GM21576 (cell line): ENCODE data around the gene ATN1.
A peak's percentile ranks its signal among the peaks of the same experiment; 100 is the strongest.

Source experiments
- ATAC-seq: cut with Tn5 transposase; IDR thresholded peaks from one replicate; pipeline ENCODE4 v1.9.1; 2021; ENCODE audit warnings: mild to moderate bottlenecking, moderate library complexity; ENCODE audit not compliant: unreplicated experiment

ATN1 gene

DNA sequence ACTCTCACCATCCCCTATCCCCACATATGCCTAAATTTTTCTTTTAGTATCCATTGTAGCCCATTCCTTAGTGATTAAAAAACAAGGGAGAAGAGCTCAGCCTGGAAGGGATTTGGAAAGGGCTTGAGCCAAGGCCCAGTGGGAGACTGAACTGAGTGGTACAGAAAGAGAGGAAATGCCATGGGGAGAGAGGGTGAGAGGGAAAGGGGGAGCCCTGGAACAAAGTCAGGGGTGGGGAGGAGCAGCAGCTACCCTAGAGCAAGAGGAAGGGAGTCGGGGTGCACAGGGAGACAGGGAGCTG, 2.6 kb upstream of the ATN1 start:
- ATAC-seq = no peak

DNA sequence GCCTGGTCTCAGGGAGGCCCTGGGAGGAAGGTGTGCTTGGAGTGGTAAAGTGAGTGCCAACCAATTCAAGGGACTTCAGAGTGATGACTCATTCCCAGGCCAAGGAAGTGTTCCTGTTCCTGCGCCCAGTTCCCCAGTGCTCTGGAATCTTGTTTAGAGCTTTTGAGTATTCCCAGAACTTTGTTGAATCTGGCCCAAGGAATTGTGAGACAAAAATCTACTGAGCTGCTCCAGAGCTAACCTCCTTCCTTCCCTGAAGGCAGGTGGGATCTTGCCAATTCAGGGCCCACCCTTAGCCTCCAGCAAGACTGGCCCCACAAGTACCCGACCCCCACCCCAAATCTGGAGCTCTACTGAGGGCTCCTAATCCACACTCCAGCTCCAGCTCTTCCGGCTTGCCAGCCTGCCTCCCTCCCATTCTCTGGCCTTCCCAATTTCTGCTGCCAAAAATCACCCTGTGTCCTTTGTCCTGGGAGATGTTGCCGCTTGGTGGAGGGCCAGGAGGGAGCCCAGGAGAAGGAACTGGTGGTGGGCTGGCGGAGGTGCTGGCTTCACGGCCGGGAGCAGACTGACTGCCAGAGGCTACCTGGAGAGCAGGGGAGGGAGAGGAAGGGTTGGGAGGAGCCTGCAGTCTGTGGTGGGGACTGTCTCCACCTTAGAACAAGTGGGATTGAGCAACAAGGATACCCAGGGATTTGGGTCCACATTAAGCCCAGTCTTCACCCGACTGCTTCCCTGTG, 2.0 kb upstream of the ATN1 start:
- ATAC-seq = no peak

DNA sequence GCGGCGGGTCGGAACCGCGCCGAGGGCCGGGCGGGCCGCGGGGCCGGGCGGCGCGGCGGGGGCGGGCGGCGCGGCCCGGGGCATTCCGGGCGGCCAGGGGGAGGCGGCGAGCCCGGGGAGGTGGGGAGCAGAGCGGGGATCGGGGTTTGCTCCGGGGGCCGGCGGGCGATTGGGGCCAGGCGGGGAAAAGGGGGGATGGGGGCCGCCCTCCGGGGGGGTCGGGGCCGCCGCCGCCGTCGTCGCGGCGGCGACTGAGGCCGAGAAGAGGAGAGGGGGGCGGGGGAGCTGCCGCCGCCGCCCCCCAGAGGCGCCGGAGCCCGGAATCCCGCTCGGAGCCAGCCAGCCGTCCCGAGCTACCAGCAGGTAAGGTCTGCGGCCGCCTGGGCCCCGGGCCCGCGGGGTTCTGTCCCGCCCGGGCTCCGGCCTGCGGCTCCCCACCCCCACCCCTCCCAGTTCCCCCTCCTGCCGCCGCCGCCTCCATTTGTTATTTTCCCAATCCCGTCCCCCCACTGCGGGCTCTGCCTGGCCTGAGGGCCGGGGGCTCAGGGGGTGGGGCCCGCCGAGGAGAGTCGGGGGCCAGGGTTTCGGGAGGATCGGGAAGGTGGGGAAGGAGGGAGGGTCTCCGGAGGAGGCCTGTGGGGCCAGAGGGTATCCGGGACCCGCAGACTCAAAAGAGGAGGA, 403 bp downstream of the ATN1 start:
- ATAC-seq = no peak

DNA sequence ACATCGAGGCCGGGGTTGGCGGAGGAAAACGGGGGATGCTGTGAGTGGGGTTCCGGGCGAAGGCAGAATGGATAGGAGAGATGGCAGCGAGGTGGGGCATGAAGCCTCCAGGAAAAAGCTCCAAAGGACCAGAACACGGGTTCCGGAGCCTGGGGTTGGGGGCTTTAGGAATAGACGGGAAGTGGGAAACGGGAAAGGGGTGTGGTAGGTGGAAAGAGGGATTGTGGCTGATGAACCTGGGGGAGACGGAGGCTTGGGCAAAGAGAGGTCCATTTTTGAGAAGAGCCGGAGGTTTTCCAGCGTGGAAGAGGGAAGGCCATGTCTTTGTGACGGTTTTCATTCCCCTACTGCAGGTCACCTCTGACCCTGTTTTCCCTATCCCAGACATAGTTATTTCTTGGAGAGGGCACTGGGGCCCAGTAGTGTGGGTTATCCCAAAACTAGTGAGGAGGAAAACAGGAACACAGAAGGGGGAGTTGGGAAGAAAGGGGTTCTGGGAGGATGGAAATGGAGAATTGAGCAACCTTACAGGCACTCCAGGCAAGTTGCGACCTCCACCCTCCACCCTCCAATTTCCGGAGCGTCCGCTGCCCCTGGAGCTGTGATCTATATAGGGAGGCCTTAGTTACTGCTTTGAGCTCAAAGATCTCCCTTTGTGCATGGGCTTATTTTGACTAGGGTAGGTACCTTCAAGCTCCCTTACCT, 1.1 kb downstream of the ATN1 start:
- no peak for ATAC-seq

DNA sequence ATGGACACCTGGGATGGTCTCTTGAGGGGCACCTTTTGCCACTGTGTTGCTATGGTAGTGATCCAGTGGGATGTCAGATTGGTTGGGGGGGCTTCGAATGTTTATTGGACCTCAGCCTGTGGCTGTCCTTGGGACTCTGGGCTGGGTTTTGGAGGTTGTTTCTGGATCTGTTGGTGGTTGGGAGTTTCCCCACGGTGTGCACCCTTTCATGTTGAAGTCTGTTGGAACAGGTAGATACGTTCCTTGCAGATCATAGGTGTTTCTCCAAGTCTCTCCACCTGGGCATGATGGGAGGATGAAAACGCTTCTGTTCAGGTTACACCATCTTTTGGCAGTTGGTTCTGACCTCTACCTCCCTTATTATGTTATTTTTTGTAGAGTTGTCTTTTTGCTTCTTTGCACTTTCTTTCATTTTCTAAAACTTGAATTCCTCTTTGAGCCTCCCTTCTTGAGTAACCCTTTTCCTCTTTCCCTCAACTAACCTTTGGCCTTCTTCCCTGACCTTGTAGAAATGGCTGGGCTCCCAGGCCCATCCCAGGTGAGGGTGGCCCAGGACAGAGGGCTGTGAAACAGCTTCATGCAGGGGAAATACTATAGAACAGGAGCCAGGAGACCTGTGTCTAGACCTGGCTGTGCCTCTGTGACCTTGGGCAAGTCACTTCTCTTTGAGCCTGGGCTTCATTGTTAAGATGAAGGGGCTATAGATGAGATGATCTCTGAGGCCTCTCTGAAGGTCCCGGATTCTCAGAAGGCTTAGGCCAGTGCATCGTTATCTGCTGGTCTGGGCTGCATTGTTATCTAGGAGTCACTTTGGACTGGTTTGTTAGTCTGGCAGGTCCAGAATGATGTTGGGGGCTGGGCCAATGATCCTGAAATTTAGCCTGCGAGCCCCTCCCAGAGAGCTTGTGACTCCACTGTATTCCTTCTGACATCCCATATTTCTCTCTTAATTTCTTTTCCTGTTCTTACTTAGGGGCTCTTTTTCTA, 2.0 kb downstream of the ATN1 start:
- no peak for ATAC-seq

DNA sequence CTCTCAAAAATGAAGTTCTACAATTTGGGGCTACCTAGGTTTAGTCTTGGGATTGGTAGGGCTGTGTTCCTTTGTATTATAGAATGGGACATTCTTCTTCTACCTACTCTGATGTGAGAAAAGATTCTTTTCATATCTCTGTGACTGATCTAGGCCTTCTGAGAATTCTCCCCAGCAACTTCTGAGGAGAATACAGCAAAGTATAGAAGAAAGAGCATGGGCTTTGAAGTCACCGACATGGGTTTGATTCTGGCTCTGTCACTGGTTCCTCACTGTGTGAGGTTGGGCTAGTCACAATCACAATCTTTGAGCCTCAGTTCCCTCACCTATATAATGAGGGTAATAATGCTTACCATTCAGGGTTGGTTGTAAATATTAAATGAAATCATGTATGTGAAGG, 5.0 kb downstream of the ATN1 start:
- ATAC-seq = no peak

DNA sequence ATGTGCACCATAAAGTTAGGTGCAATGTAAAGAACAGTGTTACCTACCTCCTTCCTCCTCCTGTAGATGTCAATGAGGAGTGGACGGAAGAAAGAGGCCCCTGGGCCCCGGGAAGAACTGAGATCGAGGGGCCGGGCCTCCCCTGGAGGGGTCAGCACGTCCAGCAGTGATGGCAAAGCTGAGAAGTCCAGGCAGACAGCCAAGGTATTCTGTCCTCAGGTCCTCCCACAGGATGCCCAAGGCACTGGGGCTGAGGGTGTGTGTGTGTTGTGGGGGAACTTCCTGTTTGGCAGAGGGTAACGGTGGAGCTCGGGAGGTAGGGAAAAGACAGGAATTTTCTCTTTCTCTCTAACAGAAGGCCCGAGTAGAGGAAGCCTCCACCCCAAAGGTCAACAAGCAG, 6.4 kb downstream of the ATN1 start:
- no peak for ATAC-seq

DNA sequence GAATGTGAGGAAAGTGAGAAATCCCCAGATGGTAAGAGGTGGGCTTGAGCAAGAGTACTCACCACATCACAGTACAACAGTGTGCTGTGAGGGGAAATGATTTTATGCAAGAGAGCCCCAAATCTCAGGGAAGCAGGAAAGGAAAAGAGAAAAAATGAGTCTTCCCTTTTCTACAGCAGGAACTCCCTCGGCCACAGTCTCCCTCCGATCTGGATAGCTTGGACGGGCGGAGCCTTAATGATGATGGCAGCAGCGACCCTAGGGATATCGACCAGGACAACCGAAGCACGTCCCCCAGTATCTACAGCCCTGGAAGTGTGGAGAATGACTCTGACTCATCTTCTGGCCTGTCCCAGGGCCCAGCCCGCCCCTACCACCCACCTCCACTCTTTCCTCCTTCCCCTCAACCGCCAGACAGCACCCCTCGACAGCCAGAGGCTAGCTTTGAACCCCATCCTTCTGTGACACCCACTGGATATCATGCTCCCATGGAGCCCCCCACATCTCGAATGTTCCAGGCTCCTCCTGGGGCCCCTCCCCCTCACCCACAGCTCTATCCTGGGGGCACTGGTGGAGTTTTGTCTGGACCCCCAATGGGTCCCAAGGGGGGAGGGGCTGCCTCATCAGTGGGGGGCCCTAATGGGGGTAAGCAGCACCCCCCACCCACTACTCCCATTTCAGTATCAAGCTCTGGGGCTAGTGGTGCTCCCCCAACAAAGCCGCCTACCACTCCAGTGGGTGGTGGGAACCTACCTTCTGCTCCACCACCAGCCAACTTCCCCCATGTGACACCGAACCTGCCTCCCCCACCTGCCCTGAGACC, 7.8 kb downstream of the ATN1 start:
- no peak for ATAC-seq

DNA sequence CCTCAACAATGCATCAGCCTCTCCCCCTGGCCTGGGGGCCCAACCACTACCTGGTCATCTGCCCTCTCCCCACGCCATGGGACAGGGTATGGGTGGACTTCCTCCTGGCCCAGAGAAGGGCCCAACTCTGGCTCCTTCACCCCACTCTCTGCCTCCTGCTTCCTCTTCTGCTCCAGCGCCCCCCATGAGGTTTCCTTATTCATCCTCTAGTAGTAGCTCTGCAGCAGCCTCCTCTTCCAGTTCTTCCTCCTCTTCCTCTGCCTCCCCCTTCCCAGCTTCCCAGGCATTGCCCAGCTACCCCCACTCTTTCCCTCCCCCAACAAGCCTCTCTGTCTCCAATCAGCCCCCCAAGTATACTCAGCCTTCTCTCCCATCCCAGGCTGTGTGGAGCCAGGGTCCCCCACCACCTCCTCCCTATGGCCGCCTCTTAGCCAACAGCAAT, 8.5 kb downstream of the ATN1 start:
- no peak for ATAC-seq

DNA sequence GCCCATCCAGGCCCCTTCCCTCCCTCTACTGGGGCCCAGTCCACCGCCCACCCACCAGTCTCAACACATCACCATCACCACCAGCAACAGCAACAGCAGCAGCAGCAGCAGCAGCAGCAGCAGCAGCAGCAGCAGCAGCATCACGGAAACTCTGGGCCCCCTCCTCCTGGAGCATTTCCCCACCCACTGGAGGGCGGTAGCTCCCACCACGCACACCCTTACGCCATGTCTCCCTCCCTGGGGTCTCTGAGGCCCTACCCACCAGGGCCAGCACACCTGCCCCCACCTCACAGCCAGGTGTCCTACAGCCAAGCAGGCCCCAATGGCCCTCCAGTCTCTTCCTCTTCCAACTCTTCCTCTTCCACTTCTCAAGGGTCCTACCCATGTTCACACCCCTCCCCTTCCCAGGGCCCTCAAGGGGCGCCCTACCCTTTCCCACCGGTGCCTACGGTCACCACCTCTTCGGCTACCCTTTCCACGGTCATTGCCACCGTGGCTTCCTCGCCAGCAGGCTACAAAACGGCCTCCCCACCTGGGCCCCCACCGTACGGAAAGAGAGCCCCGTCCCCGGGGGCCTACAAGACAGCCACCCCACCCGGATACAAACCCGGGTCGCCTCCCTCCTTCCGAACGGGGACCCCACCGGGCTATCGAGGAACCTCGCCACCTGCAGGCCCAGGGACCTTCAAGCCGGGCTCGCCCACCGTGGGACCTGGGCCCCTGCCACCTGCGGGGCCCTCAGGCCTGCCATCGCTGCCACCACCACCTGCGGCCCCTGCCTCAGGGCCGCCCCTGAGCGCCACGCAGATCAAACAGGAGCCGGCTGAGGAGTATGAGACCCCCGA, 9.1 kb downstream of the ATN1 start:
- ATAC-seq = peak; percentile 6

DNA sequence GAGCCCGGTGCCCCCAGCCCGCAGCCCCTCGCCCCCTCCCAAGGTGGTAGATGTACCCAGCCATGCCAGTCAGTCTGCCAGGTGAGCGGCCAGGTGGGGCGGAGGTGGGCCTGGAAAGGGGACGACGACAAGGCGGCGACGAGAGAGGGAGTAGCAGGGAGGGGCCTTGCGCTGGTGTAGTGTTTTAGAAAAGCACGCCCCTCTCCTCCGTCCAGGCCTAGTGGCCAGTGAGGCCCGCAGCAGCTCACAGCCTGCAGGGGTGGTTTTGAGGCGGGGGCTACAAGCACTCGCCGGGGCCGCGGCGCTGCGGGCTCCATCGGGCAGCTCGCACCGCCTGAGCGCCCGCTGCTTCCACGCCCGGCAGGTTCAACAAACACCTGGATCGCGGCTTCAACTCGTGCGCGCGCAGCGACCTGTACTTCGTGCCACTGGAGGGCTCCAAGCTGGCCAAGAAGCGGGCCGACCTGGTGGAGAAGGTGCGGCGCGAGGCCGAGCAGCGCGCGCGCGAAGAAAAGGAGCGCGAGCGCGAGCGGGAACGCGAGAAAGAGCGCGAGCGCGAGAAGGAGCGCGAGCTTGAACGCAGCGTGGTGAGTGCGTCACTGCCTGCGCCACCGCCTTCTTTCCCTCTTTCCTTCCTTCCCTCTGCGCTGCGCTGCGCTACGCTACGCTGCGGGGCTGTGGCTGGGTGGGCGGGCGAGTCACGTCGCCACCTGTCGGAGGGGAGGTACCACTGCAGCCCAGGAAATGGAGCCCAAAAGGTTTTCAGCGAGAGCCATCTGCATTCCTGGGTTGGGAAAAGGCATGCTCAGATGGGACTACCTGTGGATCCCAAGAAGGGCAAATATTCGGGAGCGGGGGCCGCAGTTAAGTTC, 10.0 kb downstream of the ATN1 start:
- ATAC-seq = peak; percentile 89

DNA sequence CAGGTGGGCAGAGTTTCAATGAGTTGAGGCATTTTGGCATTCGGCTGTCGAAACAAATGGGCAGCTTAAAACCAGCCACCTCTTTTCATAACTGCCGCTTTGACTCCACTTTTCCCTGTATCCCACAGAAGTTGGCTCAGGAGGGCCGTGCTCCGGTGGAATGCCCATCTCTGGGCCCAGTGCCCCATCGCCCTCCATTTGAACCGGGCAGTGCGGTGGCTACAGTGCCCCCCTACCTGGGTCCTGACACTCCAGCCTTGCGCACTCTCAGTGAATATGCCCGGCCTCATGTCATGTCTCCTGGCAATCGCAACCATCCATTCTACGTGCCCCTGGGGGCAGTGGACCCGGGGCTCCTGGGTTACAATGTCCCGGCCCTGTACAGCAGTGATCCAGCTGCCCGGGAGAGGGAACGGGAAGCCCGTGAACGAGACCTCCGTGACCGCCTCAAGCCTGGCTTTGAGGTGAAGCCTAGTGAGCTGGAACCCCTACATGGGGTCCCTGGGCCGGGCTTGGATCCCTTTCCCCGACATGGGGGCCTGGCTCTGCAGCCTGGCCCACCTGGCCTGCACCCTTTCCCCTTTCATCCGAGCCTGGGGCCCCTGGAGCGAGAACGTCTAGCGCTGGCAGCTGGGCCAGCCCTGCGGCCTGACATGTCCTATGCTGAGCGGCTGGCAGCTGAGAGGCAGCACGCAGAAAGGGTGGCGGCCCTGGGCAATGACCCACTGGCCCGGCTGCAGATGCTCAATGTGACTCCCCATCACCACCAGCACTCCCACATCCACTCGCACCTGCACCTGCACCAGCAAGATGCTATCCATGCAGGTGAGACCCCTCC, 10.8 kb downstream of the ATN1 start:
- ATAC-seq = no peak

DNA sequence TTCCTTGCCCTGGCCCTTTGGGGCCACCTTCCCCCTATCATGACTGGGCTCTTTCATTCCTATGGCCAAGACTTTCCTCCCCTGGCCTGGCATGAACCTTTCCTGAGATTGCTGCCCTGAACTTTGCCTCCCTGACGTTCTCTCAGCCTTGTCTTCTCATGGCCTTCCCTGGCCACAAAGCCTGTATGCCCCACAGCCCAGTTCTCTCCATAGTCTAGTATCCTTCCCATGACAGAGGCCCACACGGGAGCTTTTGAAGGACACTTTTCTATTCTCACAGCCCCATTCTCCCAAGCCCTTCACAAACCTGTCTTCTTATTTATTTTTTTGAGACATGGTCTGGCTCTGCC, 11.4 kb downstream of the ATN1 start:
- ATAC-seq = no peak

DNA sequence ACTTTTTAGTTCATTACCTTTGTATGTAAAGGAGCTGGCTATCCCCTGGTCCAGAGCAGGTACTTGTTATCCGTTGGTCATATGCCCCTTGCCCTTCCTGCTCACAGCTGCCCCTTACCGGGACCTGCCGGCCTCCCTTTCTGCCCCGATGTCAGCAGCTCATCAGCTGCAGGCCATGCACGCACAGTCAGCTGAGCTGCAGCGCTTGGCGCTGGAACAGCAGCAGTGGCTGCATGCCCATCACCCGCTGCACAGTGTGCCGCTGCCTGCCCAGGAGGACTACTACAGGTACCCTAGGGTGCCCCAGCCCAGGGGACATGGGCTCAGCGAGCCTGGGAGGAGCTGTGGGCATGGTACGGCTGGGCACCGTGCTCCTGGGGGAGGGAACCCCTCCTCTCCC, 13.5 kb downstream of the ATN1 start:
- no peak for ATAC-seq

DNA sequence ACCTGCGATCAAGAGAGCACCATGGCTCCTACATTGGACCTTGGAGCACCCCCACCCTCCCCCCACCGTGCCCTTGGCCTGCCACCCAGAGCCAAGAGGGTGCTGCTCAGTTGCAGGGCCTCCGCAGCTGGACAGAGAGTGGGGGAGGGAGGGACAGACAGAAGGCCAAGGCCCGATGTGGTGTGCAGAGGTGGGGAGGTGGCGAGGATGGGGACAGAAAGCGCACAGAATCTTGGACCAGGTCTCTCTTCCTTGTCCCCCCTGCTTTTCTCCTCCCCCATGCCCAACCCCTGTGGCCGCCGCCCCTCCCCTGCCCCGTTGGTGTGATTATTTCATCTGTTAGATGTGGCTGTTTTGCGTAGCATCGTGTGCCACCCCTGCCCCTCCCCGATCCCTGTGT, 14.0 kb downstream of the ATN1 start:
- ATAC-seq = no peak

DNA sequence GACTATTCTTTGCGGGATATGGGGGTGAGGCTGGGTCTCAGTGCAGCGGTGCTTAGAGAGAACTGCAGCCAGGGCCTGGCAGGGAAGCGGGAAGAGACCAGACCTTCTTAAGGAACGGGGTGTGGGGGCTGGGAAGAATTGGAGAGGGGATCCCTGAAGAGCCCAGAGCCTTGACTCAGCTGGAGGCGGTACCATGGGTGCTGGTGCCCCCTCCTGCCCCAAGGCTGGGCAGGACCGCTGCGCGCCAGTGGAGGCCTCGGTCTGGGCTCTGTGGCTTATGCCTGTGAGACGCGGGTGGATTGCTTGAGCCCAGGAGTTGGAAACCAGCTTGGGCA, 14.5 kb downstream of the ATN1 start:
- ATAC-seq = no peak

DNA sequence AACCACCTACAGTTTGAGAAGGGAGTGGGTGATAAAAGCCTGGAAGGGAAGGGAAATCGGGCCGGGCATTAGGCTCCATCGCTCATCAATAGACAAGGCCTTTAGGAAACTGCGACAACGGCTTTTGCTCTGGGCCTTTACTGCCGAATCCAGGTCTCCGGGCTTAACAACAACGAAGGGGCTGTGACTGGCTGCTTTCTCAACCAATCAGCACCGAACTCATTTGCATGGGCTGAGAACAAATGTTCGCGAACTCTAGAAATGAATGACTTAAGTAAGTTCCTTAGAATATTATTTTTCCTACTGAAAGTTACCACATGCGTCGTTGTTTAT, 15.6 kb downstream of the ATN1 start:
- peak; percentile 33 for ATAC-seq
